Right hindlimb (tissue), 1 donor: ENCODE measurements around the gene INTS7.

Experiments
- DNase-seq: peaks from one replicate; pipeline ENCODE4 v3.0.0-alpha.2; 2018

INTS7 gene

GRCh38 chr1:212035123-212035834, at the start of gene INTS7, which contains the start of gene DTL:
INTS7 (minus strand) TSS chr1:212035557; CDS start chr1:212035437, 120 bp downstream.
DTL (plus strand) TSS chr1:212035748; CDS start chr1:212035891, 143 bp downstream.
- peak; percentile 100 for DNase-seq

- no peak for DNase-seq
Measured at GRCh38 chr1:212082765-212083406, 47.5 kb upstream of the INTS7 start.

GRCh38 chr1:212078826-212079225, 43.5 kb upstream of the INTS7 start:
- DNase-seq: no peak

GRCh38 chr1:212077028-212077427, 41.7 kb upstream of the INTS7 start:
- no peak for DNase-seq

GRCh38 chr1:212074856-212075255, 39.5 kb upstream of the INTS7 start:
- DNase-seq: no peak

GRCh38 chr1:212074313-212074712, 39.0 kb upstream of the INTS7 start:
- DNase-seq: no peak

GRCh38 chr1:212073490-212073889, 38.1 kb upstream of the INTS7 start:
- DNase-seq: no peak

GRCh38 chr1:212072047-212072446, 36.7 kb upstream of the INTS7 start:
- no peak for DNase-seq

GRCh38 chr1:212070720-212071302, 35.5 kb upstream of the INTS7 start:
- no peak for DNase-seq

GRCh38 chr1:212067787-212068186, 32.4 kb upstream of the INTS7 start:
- no peak for DNase-seq

GRCh38 chr1:212062832-212063438, 27.6 kb upstream of the INTS7 start:
- no peak for DNase-seq

- DNase-seq: no peak
Measured at GRCh38 chr1:212060632-212061472, 25.5 kb upstream of the INTS7 start.

- DNase-seq: no peak
Measured at GRCh38 chr1:212055333-212055732, 20.0 kb upstream of the INTS7 start.

- DNase-seq: no peak
Measured at GRCh38 chr1:212053993-212054392, 18.6 kb upstream of the INTS7 start.

- DNase-seq: no peak
Measured at GRCh38 chr1:212045981-212046380, 10.6 kb upstream of the INTS7 start.

- DNase-seq: no peak
Measured at GRCh38 chr1:212044851-212045250, 9.5 kb upstream of the INTS7 start.

- no peak for DNase-seq
Measured at GRCh38 chr1:212042436-212042835, 7.1 kb upstream of the INTS7 start.

- DNase-seq: no peak
Measured at GRCh38 chr1:212040629-212041412, 5.5 kb upstream of the INTS7 start.

GRCh38 chr1:212039622-212040021, 4.3 kb upstream of the INTS7 start:
- DNase-seq: no peak

- no peak for DNase-seq
Measured at GRCh38 chr1:212037900-212038299, 2.5 kb upstream of the INTS7 start.

GRCh38 chr1:212035835-212036605, 663 bp upstream of the INTS7 start:
- DNase-seq: no peak
